ENCODE data around the gene RGS4.

DNA sequence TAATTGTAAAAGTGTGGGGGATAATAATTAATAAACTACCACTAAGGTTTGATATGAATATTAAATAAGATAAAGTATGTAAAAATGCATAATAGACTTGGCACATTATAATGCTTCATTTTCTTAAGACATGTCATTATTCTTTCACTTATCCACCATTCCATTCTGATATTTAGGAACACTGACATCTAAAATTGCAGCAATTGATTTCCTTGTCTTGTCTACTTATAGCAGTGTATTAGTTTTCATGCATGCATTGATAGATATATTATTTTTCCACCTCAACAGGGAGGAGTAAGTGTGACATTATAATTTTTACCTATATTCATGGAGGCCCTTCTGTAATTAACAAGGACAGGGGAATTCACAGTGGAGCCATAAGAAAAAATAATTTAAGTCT is 41.6 kb upstream of the RGS4 start:
- no peak for TF ChIP-seq CTCF (IDR thresholded peaks at IDR 0.05)
- TF ChIP-seq, protein P1, sequence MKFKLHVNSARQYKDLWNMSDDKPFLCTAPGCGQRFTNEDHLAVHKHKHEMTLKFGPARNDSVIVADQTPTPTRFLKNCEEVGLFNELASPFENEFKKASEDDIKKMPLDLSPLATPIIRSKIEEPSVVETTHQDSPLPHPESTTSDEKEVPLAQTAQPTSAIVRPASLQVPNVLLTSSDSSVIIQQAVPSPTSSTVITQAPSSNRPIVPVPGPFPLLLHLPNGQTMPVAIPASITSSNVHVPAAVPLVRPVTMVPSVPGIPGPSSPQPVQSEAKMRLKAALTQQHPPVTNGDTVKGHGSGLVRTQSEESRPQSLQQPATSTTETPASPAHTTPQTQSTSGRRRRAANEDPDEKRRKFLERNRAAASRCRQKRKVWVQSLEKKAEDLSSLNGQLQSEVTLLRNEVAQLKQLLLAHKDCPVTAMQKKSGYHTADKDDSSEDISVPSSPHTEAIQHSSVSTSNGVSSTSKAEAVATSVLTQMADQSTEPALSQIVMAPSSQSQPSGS (CRISPR knock-in tag; IDR thresholded peaks at IDR 0.05; ENCODE audit: borderline replicate concordance, low read depth): no peak
- no peak for TF ChIP-seq NR1H2 (CRISPR knock-in tag; IDR thresholded peaks at IDR 0.05)
- TF ChIP-seq FOXP4 (CRISPR knock-in tag; IDR thresholded peaks at IDR 0.05): no peak
- no peak for TF ChIP-seq ESRRA (CRISPR knock-in tag; IDR thresholded peaks at IDR 0.05; ENCODE audit: borderline replicate concordance)
- TF ChIP-seq GABPB1 (CRISPR knock-in tag; IDR thresholded peaks at IDR 0.05): no peak
- TF ChIP-seq, protein P2, sequence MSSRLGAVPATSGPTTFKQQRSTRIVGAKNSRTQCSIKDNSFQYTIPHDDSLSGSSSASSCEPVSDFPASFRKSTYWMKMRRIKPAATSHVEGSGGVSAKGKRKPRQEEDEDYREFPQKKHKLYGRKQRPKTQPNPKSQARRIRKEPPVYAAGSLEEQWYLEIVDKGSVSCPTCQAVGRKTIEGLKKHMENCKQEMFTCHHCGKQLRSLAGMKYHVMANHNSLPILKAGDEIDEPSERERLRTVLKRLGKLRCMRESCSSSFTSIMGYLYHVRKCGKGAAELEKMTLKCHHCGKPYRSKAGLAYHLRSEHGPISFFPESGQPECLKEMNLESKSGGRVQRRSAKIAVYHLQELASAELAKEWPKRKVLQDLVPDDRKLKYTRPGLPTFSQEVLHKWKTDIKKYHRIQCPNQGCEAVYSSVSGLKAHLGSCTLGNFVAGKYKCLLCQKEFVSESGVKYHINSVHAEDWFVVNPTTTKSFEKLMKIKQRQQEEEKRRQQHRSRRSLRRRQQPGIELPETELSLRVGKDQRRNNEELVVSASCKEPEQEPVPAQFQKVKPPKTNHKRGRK (CRISPR knock-in tag; IDR thresholded peaks at IDR 0.05; ENCODE audit: borderline replicate concordance): no peak
- TF ChIP-seq, protein P3, sequence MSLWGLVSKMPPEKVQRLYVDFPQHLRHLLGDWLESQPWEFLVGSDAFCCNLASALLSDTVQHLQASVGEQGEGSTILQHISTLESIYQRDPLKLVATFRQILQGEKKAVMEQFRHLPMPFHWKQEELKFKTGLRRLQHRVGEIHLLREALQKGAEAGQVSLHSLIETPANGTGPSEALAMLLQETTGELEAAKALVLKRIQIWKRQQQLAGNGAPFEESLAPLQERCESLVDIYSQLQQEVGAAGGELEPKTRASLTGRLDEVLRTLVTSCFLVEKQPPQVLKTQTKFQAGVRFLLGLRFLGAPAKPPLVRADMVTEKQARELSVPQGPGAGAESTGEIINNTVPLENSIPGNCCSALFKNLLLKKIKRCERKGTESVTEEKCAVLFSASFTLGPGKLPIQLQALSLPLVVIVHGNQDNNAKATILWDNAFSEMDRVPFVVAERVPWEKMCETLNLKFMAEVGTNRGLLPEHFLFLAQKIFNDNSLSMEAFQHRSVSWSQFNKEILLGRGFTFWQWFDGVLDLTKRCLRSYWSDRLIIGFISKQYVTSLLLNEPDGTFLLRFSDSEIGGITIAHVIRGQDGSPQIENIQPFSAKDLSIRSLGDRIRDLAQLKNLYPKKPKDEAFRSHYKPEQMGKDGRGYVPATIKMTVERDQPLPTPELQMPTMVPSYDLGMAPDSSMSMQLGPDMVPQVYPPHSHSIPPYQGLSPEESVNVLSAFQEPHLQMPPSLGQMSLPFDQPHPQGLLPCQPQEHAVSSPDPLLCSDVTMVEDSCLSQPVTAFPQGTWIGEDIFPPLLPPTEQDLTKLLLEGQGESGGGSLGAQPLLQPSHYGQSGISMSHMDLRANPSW (CRISPR knock-in tag; conservative IDR thresholded peaks at IDR 0.05; ENCODE audit: low read depth): no peak
